Anterior cingulate cortex (tissue), 58 donors: ENCODE results near the gene RPA3.
"Not testable (repeated sequence)": the region's sequence is repeated elsewhere in the genome, so short reads cannot be mapped to it uniquely, and the experiment has no call there.

ENCODE experiments used
- DNase-seq, 58 donors: peaks; one replicate each; lab custom pipeline; 2025; lab: John Stamatoyannopoulos, UW

The RPA3 gene

DNA sequence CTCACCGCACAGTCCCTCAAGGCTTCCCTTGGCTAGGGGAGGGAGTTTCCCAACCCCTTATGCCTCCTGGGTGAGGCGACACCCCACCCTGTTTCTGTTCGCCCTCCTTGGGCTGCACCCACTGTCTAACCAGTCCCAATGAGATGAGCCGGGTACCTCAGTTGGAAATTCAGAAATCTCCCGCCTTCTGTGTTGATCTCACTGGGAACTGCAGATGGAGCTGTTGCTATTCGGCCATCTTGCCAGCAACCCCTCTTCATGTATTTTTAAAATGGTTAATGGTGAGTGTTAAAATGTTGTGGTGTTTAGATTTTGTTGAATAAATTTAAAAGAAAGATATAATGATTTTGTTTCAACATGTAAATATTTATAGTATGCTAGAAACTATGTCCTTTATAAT is 55.9 kb downstream of the RPA3 start:
- no peak for DNase-seq

- DNase-seq = not testable (repeated sequence)
Observed at GRCh38 chr7:7656459-7656858, 61.9 kb downstream of the RPA3 start.

DNA sequence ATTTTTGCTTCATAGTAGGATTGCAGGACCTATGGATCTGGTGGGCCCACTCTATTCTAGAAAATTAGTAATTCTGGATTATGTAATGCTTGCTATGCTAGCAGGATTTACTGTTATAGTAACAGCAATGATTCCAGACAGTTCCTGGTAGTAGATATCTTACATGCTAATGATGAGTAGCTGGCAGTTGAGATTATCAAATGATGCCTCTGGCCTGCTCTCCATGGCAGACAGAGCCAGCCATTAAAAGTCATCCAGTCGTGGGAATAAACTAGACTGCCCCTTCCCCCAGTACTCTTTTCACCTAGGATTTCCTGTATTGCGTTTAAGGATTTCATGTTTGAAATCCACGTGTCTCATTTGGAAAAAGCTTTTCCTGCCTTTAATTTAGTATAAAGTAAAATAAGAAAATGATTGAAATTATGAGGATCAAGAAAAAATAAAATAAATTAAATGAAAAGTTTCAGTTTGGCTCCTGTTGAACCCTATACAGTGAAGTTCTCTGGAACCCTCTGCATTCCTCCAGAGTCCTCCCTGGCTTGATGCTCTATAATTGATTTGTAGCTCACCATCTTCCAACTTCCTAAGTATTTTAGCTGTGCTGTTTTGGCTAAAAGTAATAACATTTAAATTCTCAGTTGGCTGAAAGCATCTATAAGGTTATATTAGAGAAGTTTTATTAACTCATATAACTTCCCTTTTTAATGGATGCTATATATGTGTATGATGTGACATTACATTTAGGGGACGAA is 63.3 kb downstream of the RPA3 start:
- DNase-seq = no peak

DNA sequence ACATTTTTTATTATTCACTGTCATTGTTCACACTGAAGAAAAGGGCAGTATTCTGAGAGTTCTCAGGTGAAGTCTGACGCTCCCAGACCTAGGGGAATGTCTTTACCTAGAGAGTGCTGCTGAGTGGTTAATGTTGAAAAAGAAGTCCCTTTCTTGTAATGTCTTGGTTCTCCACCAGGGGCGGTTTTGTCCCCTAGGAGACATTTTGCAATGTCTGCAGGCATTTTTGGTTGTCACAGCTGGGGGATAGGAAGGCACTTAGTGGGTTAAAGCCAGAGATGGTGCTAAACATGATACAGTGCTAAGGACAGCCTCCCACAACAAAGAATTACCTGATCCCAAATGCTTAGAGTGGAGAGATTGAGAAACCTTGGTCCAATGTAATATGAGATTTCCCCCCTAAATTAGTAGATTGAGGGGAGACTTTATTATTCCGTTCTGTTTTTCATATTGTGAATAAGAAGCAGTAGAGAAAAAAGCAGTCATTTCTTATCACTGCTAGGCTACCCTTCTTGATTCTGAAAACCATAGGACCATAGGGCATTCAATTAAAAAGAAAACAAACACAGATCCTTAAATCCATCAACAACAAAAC is 64.7 kb downstream of the RPA3 start:
- DNase-seq = no peak

- DNase-seq = no peak
Observed at GRCh38 chr7:7652798-7653540, 65.4 kb downstream of the RPA3 start.

- no peak for DNase-seq
Observed at GRCh38 chr7:7651479-7651878, 66.9 kb downstream of the RPA3 start.

GRCh38 chr7:7650682-7651206 is 67.7 kb downstream of the RPA3 start:
- no peak for DNase-seq

GRCh38 chr7:7647495-7648036 is 70.8 kb downstream of the RPA3 start:
- no peak for DNase-seq

GRCh38 chr7:7642081-7642480 is 76.3 kb downstream of the RPA3 start:
- DNase-seq = no peak

- peak in 13 of 58 donors; percentile 3 to 55 (median 33) for DNase-seq
Observed at GRCh38 chr7:7641129-7641663, 77.2 kb downstream of the RPA3 start.

DNA sequence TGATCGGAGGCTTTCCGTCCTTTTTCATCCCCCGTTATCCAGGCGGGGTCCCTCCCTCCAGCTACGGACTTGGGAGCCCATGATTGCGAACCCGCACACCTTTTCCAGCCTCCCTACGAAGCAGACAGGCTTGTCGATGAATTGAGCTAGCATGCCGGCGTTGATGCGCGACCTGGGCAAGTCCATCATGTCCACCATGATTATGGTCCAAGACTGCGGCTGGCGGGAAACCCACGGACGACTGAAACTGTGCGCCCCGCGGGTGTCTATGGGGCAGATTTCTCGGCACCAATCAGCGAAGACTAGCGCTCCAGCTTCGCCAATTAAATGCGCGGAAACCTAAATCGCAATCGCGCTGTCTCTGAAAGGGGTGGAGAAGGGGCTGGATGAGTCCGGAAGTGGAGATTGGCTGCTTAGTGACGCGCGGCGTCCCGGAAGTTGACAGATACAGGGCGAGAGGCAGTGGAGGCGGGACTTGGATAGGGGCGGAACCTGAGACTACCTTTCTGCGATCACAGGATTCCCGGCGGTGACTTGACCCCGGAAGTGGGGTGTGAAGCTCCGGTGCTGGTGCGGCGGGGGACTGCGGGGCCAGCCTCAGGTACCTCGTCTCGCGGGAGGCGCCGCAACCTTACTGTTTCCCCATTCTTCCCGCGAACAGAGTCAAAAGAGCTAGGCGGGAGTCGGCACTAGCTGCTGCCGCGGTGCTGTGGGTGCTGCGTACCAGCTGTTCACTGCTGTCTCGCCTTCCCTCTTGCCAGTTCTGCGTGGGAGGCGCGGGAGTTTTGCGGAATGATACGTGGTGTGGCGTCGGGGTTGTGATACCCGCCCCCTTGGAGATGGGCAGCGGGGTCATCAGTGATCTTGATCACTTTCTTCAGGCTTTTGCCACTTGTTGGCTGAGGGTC is 77.9 kb downstream of the RPA3 start, which contains the start of gene UMAD1:
UMAD1 (plus strand) TSS at position 532 of the 908 bp plus-strand sequence. CDS start 32,620 bp downstream, outside the sequence.
- DNase-seq = peak; percentile 78 to 100 (median 98)

GRCh38 chr7:7639847-7640220 is 78.6 kb downstream of the RPA3 start:
- peak in 3 of 58 donors; percentile 29 to 67 (median 31) for DNase-seq

DNA sequence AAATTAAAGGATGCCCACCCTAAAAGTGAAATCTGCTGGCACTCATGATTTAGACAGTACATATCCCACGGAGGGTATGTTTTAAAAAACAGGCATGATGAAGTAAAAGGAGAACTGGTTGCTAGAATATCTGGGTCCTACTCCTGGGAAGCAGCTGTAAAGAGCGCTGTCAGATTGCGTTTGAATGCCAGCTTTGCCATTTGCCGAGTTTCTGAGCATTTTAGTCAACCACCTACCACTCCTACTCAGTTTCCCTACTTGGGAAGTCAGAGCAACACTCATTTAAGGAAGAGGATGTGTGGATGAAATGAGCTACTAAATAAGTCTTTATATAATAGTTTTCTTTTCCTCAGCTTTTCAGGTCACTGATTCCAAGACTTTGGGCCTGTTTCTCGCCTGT is 79.0 kb downstream of the RPA3 start:
- DNase-seq = peak in 2 of 58 donors; percentile 2 to 10

DNA sequence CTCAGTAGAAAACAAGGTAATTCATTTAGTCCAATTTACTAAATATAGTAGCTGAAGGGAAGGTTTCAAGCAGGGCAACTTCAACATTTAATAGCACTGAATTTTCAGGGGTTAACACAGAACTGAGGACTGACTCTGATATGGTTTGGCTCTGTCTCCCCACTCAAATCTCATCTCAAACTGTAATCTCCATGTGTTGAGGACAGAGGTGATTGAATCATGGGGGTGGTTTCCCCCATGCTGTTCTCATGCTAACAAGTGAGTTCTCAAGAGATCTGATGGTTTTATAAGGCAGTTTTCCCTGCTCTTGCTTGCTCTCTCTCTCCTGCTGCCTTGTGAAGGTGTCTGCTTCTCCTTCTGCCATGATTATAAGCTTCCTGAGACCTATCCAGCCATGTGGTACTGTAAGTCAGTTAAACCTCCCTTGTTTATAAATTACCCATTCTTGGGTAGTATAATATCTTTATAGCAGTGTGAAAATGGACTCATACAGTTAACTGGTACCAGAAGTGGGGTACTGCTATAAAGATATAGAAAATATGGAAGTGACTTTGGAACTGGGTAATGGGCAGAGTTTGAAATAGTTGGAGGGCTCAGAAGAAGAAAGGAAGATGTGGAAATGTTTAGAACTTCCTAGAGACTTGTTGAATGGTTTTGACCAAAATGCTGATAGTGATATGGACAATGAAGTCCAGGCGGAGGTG is 87.6 kb downstream of the RPA3 start:
- DNase-seq = no peak

- no peak for DNase-seq
Observed at GRCh38 chr7:7628476-7628875, 89.9 kb downstream of the RPA3 start.

GRCh38 chr7:7620644-7621210 is 97.7 kb downstream of the RPA3 start:
- no peak for DNase-seq

DNA sequence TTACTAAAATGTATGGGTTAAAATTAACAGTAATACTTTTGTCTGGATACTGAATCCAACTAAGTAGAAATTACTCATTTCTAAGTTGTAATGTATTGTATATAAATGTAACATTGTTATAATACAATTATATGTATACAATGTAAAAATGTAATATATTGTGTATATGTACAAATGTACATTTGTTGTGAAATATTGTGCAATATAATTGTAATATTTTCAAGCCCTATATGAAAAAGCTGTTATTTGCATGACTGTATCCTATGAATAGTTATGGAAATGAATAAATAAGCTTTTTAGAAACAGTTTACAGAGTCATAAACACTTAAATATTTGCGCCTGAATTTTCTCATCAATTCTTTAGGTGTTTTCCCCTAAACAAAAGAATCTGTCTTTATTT is 98.2 kb downstream of the RPA3 start:
- no peak for DNase-seq

DNA sequence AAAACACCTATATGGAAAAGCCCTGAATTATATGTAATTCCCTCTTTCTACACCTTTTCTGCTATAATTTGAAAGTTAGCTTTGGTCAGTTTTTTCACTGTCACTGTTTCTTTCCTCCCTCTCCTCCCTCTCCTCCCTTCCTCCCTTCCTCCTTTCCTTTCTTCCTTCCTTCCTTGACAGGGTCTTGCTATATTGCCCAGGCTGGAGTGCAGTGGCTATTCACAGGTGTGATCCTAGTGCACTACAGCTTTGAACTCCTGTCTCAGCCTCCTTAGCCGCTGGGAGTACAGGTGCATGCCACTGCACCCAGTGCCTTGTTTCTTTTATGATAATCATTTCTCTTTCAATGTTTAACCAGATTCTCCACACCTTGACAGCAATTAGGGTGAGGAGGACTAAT is 100.0 kb downstream of the RPA3 start:
- no peak for DNase-seq

GRCh38 chr7:7617550-7617949 is 100.9 kb downstream of the RPA3 start:
- DNase-seq = no peak
